Stimulated activated naive CD4-positive, alpha-beta T cell (primary cell): Measurements from ENCODE around the gene ANKRD65.
A peak's percentile ranks its signal among the peaks of the same experiment; 100 is the strongest.

Source experiments
- DNase-seq, 6 experiments: peaks; one replicate each; lab custom pipeline; 2025; lab: John Stamatoyannopoulos, UW

The ANKRD65 gene

GRCh38 chr1:1442069-1442770 lies 21.1 kb upstream of the ANKRD65 start:
- no peak for DNase-seq

- DNase-seq: peak in 5 of 6 experiments; percentile 31 to 59 (median 37)
Measured at GRCh38 chr1:1441002-1441888, 20.2 kb upstream of the ANKRD65 start.

GRCh38 chr1:1440262-1441001 lies 19.4 kb upstream of the ANKRD65 start:
- no peak for DNase-seq

- no peak for DNase-seq
Measured at GRCh38 chr1:1439546-1440261, 18.6 kb upstream of the ANKRD65 start.

- DNase-seq: no peak
Measured at GRCh38 chr1:1438531-1439381, 17.7 kb upstream of the ANKRD65 start.

GRCh38 chr1:1437904-1438376 lies 16.9 kb upstream of the ANKRD65 start:
- DNase-seq: no peak

- DNase-seq: no peak
Measured at GRCh38 chr1:1437033-1437903, 16.2 kb upstream of the ANKRD65 start.

GRCh38 chr1:1436630-1437032 lies 15.6 kb upstream of the ANKRD65 start:
- DNase-seq: no peak

- DNase-seq: no peak
Measured at GRCh38 chr1:1435911-1436629, 15.0 kb upstream of the ANKRD65 start.

GRCh38 chr1:1435106-1435903 lies 14.2 kb upstream of the ANKRD65 start, which contains the start of gene VWA1:
TSS of gene VWA1 (plus strand) at chr1:1435690. CDS start at chr1:1435749, 59 bp downstream.
- peak; percentile 21 to 51 (median 40) for DNase-seq

- no peak for DNase-seq
Measured at GRCh38 chr1:1434824-1435105, 13.7 kb upstream of the ANKRD65 start.

GRCh38 chr1:1434131-1434823 lies 13.2 kb upstream of the ANKRD65 start:
- DNase-seq: peak in 1 of 6 experiments; percentile 17

GRCh38 chr1:1433804-1434130 lies 12.7 kb upstream of the ANKRD65 start:
- no peak for DNase-seq

GRCh38 chr1:1432951-1433803 lies 12.1 kb upstream of the ANKRD65 start:
- DNase-seq: no peak

- DNase-seq: no peak
Measured at GRCh38 chr1:1432274-1432950, 11.3 kb upstream of the ANKRD65 start.

- DNase-seq: no peak
Measured at GRCh38 chr1:1431845-1432273, 10.8 kb upstream of the ANKRD65 start.
